Activated B cell treated with CpG ODN at 0.5 μM for 24 hours (primary cell): ENCODE measurements around the gene ASCC1. TPM values are rescaled to one million over a fixed set of nuclear protein-coding genes. Genes with fewer than 3 reads are reported as not detected.
"Not testable (repeated sequence)": the region's sequence is repeated elsewhere in the genome, so short reads cannot be mapped to it uniquely, and the experiment has no call there.

Experiments
- ATAC-seq: fragments of 200-7000 bp; cut with Tn5 transposase; one replicate; pipeline ENCODE4 v1.10.0; 2021; ENCODE audit warnings: low read depth, mild to moderate bottlenecking, moderate library complexity
- CTCF ChIA-PET: fragments of 350-600 bp; sonication (Branson Sonifier 250); formaldehyde crosslinking; loops from one replicate; lab custom pipeline; 2021; ENCODE audit warnings: antibody characterized with exemption; lab: Charles Lee
- POLR2A ChIA-PET: fragments of 350-600 bp; sonication (Branson Sonifier 250); formaldehyde crosslinking; loops from one replicate; lab custom pipeline; 2021; ENCODE audit warnings: antibody characterized with exemption; lab: Charles Lee
- DNase-seq: peaks from one replicate; pipeline ENCODE4 v3.0.0; 2022
- H3K27ac Mint-ChIP-seq: one replicate; pipeline ENCODE4 v1.8.0; 2020; ENCODE audit warnings: mixed read lengths
- H3K27me3 Mint-ChIP-seq: one replicate; pipeline ENCODE4 v1.8.0; 2021; ENCODE audit warnings: mixed read lengths
- H3K36me3 Mint-ChIP-seq: one replicate; pipeline ENCODE4 v1.8.0; 2021; ENCODE audit warnings: low read depth, mixed read lengths
- H3K4me1 Mint-ChIP-seq: one replicate; pipeline ENCODE4 v1.8.0; 2021; ENCODE audit warnings: mixed read lengths
- H3K4me3 Mint-ChIP-seq: one replicate; pipeline ENCODE4 v1.8.0; 2020; ENCODE audit warnings: mild to moderate bottlenecking, mixed read lengths
- H3K9me3 Mint-ChIP-seq: one replicate; pipeline ENCODE4 v1.8.0; 2020; ENCODE audit warnings: mixed read lengths
- CTCF ChIP-seq: fragments of 200-600 bp; IDR thresholded peaks from one replicate; pipeline ENCODE4 v1.8.0; 2022; ENCODE audit warnings: antibody characterized with exemption, mild to moderate bottlenecking
- intact Hi-C: fragments of 100-400 bp; cut with micrococcal nuclease; formaldehyde crosslinking; loops from one replicate; pipeline ENCODE4 v1.15.1; 2024
- total RNA-seq: library from RNA; stranded (reverse); gene quantifications from 2 replicates; pipeline ENCODE4 v1.2.3, GENCODE V29; 2022

ASCC1 gene
- total RNA-seq, 1 donor from 2014 or later = 42.6 TPM

DNA sequence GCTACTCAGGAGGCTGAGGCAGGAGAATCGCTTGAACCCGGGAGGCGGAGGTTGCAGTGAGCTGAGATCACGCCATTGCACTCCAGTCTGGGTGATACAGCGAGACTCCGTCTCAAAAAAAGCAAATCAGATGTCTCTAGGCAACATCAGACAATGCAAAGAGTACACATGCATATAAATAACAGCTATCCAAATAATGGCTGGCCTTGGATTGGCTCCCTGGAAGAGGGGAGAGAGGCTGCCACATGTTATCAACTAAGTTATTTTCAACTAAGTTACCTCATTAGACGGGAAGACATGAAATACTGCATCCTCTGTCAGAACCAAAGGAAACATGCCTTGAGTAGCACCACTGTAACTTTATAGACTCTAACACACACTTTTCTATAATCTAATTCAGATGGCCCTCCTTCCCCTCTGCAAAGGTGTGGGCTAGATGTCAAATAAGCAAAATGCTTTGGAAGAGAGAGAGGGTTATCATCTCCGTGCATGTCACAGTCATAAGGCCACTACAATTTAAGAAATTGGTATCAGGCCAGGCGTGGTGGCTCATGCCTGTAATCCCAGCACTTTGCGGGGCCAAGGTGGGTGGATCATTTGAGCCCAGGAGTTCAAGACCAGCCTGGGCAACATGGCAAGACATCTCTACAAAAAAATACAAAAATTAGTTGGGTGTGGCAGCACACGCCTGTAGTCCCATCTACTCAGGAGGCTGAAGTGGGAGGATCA is 105.2 kb downstream of the ASCC1 start:
- no peak for TF ChIP-seq CTCF
- CTCF ChIA-PET = no interaction called here

DNA sequence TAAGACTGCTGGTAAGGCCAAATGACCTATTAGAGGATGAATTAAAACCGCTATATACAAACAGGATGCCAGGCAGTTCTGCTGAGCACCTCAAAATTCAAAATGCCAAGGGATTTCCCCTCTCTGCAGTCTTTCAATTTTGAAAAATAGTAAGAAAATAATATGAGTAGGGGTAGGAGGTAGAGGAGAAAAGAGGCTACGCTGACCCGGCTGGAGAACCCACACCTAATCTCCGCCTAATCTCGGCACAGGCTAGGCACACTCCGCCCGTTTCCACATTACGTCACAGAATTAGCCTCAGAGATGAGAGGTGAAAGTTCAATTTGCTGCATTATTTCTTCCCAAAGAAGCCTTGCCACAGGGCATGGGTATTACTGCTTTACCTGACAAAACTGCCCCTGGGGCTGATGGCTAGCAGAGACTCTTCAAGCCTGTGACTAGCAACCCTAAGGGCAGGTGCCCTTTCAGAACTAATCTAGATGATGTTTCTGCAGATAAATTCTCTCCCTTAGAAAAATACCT is 106.4 kb downstream of the ASCC1 start:
- CTCF ChIA-PET = no interaction called here
- intact Hi-C loops = no loop called here

More for the DNA sequence above, 105.2 kb downstream of the ASCC1 start:
- POLR2A ChIA-PET = no interaction called here
- Mint-ChIP-seq H3K9me3 (no peaks in the 10 kb centered on the region), H3K36me3 (peaks cover 35% of the 10 kb centered on the region), H3K4me3 (no peak overlapping the region), H3K27ac (no peak overlapping the region), H3K4me1 (peaks cover 33% of the 10 kb centered on the region), H3K27me3 (no peaks in the 10 kb centered on the region)
- no peak for DNase-seq
- no peak for ATAC-seq
- intact Hi-C loops = no loop called here

GRCh38 chr10:72108830-72109635 is 107.0 kb downstream of the ASCC1 start:
- Mint-ChIP-seq H3K27ac (peak overlapping the region; percentile 50), H3K36me3 (peaks cover 33% of the 10 kb centered on the region), H3K9me3 (no peaks in the 10 kb centered on the region), H3K4me1 (peaks cover 33% of the 10 kb centered on the region), H3K4me3 (no peak overlapping the region), H3K27me3 (no peaks in the 10 kb centered on the region)
- CTCF ChIA-PET = interaction anchor here (1.3 kb wide), 2 partner anchors 17 to 60 kb away, joined by 3 to 6 read pairs; no protein-coding TSS in a partner anchor
- intact Hi-C loops = no loop called here
- ATAC-seq = no peak
- no peak for DNase-seq
- TF ChIP-seq CTCF = no peak
- POLR2A ChIA-PET = interaction anchor here (0.5 to 1.1 kb wide), 2 partner anchors 34 to 212 kb away, joined by 3 read pairs; no protein-coding TSS in a partner anchor

More for the DNA sequence above, 106.4 kb downstream of the ASCC1 start:
- Mint-ChIP-seq H3K4me3 (no peak overlapping the region), H3K36me3 (peaks cover 30% of the 10 kb centered on the region), H3K4me1 (peaks cover 33% of the 10 kb centered on the region), H3K27me3 (no peaks in the 10 kb centered on the region), H3K27ac (peak overlapping the region; percentile 50), H3K9me3 (no peaks in the 10 kb centered on the region)
- POLR2A ChIA-PET = no interaction called here
- DNase-seq (no peak), ATAC-seq (no peak)
- no peak for TF ChIP-seq CTCF

DNA sequence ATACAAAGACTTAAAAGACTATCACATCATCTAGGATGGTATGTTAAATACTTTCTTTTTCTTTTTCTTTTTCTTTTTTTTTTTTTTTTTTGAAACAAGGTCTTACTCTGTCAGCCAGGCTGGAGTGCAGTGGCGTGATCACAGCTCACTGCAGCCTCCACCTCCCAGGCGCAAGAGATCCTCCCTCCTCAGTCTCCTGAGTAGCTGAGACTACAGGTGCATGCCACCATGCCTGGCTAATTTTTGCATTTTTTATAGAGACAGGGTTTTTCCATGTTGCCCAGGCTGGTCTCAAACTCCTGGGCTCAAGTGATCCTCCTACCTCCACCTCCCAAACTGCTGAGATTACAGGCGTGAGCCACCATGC is 108.1 kb downstream of the ASCC1 start:
- intact Hi-C loops, ATAC-seq: not testable (repeated sequence)
- POLR2A ChIA-PET = interaction anchor here (0.5 to 1.1 kb wide), 2 partner anchors 35 to 213 kb away, joined by 3 read pairs; no protein-coding TSS in a partner anchor

GRCh38 chr10:72107325-72108003 is 108.6 kb downstream of the ASCC1 start:
- Mint-ChIP-seq H3K9me3 (no peaks in the 10 kb centered on the region), H3K4me3 (no peak overlapping the region), H3K4me1 (peaks cover 33% of the 10 kb centered on the region), H3K27ac (peak overlapping the region; percentile 32), H3K27me3 (no peaks in the 10 kb centered on the region), H3K36me3 (peaks cover 33% of the 10 kb centered on the region)
- CTCF ChIA-PET = interaction anchor here (1.2 to 1.3 kb wide), 2 partner anchors 19 to 59 kb away, joined by 3 to 6 read pairs; no protein-coding TSS in a partner anchor
- no peak for TF ChIP-seq CTCF
- DNase-seq (no peak), ATAC-seq (no peak)
- intact Hi-C loops = no loop called here
- POLR2A ChIA-PET = no interaction called here

More for the DNA sequence above, 108.1 kb downstream of the ASCC1 start:
- not testable (repeated sequence) for H3K27ac Mint-ChIP-seq, H3K27me3 Mint-ChIP-seq, H3K9me3 Mint-ChIP-seq, H3K4me3 Mint-ChIP-seq, DNase-seq
- Mint-ChIP-seq H3K36me3 (peaks cover 31% of the 10 kb centered on the region), H3K4me1 (peaks cover 33% of the 10 kb centered on the region)
- CTCF ChIA-PET = interaction anchor here (1.3 kb wide), 2 partner anchors 18 to 59 kb away, joined by 3 to 6 read pairs; no protein-coding TSS in a partner anchor
